PFSK-1 (cell line): Measurements from ENCODE around the gene MPP7.

Experiments used
- FOXP2 ChIP-seq: optimal IDR thresholded peaks from 2 replicates; pipeline ENCODE3; 2011; ENCODE audit warnings: borderline replicate concordance, control low read depth, inconsistent platforms; ENCODE audit not compliant: insufficient read depth; ENCODE audit errors: extremely low read length, extremely low read depth
- POLR2AphosphoS5 ChIP-seq: IDR thresholded peaks from 2 replicates; pipeline ENCODE4 v1.6.1; 2012; ENCODE audit warnings: low read depth, mild to moderate bottlenecking, control low read depth, low read length, moderate library complexity
- REST ChIP-seq, 2 experiments: IDR thresholded peaks; 2 replicates each; pipeline versions ENCODE4 v1.6.1 to v1.8.0; 2011 to 2012; ENCODE audit warnings: low read depth in 2 of 2, low read length in 2 of 2, control low read depth in 1 of 2, inconsistent platforms in 1 of 2, mild to moderate bottlenecking in 1 of 2, moderate library complexity in 1 of 2; ENCODE audit not compliant: insufficient read depth in 1 of 2
- SIN3A ChIP-seq: IDR thresholded peaks from 2 replicates; pipeline ENCODE4 v1.6.1; 2012; ENCODE audit warnings: mild to moderate bottlenecking, low read length, moderate library complexity, borderline replicate concordance; ENCODE audit not compliant: insufficient read depth
- TAF1 ChIP-seq: IDR thresholded peaks from 2 replicates; pipeline ENCODE4 v1.6.1; 2012; ENCODE audit warnings: low read length, control low read depth, borderline replicate concordance; ENCODE audit not compliant: insufficient read depth

Gene MPP7

GRCh38 chr10:28326516-28327490 is 23.9 kb upstream of the MPP7 start:
- TF ChIP-seq SIN3A = no peak
- TF ChIP-seq POLR2AphosphoS5 = no peak
- no peak for TF ChIP-seq TAF1
- TF ChIP-seq FOXP2 = no peak

- no peak for TF ChIP-seq TAF1
These were observed 17.9 kb upstream of the MPP7 start for GRCh38 chr10:28320799-28321198.

- TF ChIP-seq REST (IDR thresholded peaks at IDR 0.05; ENCODE audit: insufficient read depth in 1 of 2, low read depth in 2 of 2, low read length in 2 of 2) (no peak), POLR2AphosphoS5 (no peak)
These were observed 17.2 kb upstream of the MPP7 start for GRCh38 chr10:28320090-28320489.

GRCh38 chr10:28318626-28319025 is 15.8 kb upstream of the MPP7 start:
- no peak for TF ChIP-seq TAF1
- no peak for TF ChIP-seq SIN3A
- TF ChIP-seq FOXP2 = no peak
- TF ChIP-seq REST (IDR thresholded peaks at IDR 0.05; ENCODE audit: insufficient read depth in 1 of 2, low read depth in 2 of 2, low read length in 2 of 2) = no peak
- no peak for TF ChIP-seq POLR2AphosphoS5

GRCh38 chr10:28317760-28318159 is 14.9 kb upstream of the MPP7 start:
- TF ChIP-seq REST (IDR thresholded peaks at IDR 0.05; ENCODE audit: insufficient read depth in 1 of 2, low read depth in 2 of 2, low read length in 2 of 2) (no peak), SIN3A (no peak), FOXP2 (no peak), TAF1 (no peak), POLR2AphosphoS5 (no peak)

- TF ChIP-seq FOXP2 = no peak
- no peak for TF ChIP-seq POLR2AphosphoS5
- TF ChIP-seq TAF1 = no peak
- TF ChIP-seq REST (IDR thresholded peaks at IDR 0.05; ENCODE audit: insufficient read depth in 1 of 2, low read depth in 2 of 2, low read length in 2 of 2) = no peak
- TF ChIP-seq SIN3A = no peak
These were observed 13.8 kb upstream of the MPP7 start for GRCh38 chr10:28316696-28317095.
